IMR-90 (cell line): ENCODE results near the gene FMR1.

Experiments used
- BHLHE40 ChIP-seq: fragments of 150-350 bp; IDR thresholded peaks from 2 replicates; pipeline ENCODE4 v1.6.1; 2016; ENCODE audit warnings: mild to moderate bottlenecking, low read depth, low read length
- CTCF ChIP-seq: conservative IDR thresholded peaks from 2 replicates; pipeline ENCODE4 v1.5.1; 2012; ENCODE audit warnings: mild to moderate bottlenecking, low read depth, low read length, improper control_type of control experiment
- ELK1 ChIP-seq: fragments of 150-350 bp; IDR thresholded peaks from 2 replicates; pipeline ENCODE4 v1.6.1; 2016; ENCODE audit warnings: low read depth, mild to moderate bottlenecking, low read length, moderate library complexity, borderline replicate concordance
- FOS ChIP-seq: fragments of 150-350 bp; IDR thresholded peaks from 2 replicates; pipeline ENCODE4 v1.6.1; 2016; ENCODE audit warnings: low read depth, low read length
- MAFK ChIP-seq: IDR thresholded peaks from 2 replicates; pipeline ENCODE4 v1.6.1; 2012; ENCODE audit warnings: low read depth, low read length, improper control_type of control experiment
- MXI1 ChIP-seq: IDR thresholded peaks from 2 replicates; pipeline ENCODE4 v1.6.1; 2012; ENCODE audit warnings: low read depth, mild to moderate bottlenecking, low read length, moderate library complexity, borderline replicate concordance
- POLR2A ChIP-seq: IDR thresholded peaks from 2 replicates; pipeline ENCODE4 v1.6.1; 2012; ENCODE audit warnings: mild to moderate bottlenecking, low read depth, low read length
- RAD21 ChIP-seq: IDR thresholded peaks from 2 replicates; pipeline ENCODE4 v1.6.1; 2012; ENCODE audit warnings: low read length, improper control_type of control experiment
- RFX5 ChIP-seq: IDR thresholded peaks from 2 replicates; pipeline ENCODE4 v1.8.0; 2012; ENCODE audit warnings: low read depth, mild to moderate bottlenecking, low read length, moderate library complexity
- USF2 ChIP-seq: fragments of 150-350 bp; IDR thresholded peaks from 2 replicates; pipeline ENCODE4 v1.6.1; 2017; ENCODE audit warnings: mild to moderate bottlenecking, antibody characterized with exemption, low read length, low read depth

DNA sequence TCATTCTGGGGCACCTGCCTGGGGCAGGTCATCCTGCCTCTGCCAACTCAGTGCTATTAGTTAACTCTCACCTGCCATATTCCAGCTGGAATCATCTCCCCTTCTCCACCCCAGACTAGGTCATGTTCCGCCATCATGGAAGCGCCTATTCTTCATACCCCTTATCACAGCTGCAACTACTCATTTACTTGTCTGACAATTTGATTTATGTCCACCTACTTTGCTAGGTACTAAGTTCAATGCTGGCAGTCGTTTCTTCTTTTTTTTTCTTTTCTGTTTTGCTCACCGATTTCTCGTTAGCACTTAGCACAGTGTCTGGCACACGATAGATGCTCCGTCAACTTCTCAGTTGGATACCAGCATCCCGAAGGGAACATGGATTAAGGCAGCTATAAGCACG lies 1.1 kb upstream of the FMR1 start:
- TF ChIP-seq CTCF (no peak), MAFK (no peak), MXI1 (no peak), POLR2A (no peak), RFX5 (no peak), ELK1 (no peak), RAD21 (no peak), BHLHE40 (no peak), USF2 (no peak), FOS (no peak)
